GM21390 (cell line): ENCODE measurements around the gene LSP1.
"Not testable (repeated sequence)": the region's sequence is repeated elsewhere in the genome, so short reads cannot be mapped to it uniquely, and the experiment has no call there.

Experiments
- ATAC-seq: cut with Tn5 transposase; IDR thresholded peaks from one replicate; pipeline ENCODE4 v1.9.1; 2021; ENCODE audit not compliant: unreplicated experiment

Gene LSP1

GRCh38 chr11:1875093-1875850 lies 22.4 kb downstream of the LSP1 start:
- no peak for ATAC-seq

GRCh38 chr11:1875851-1876301 lies 23.0 kb downstream of the LSP1 start:
- not testable (repeated sequence) for ATAC-seq

- ATAC-seq = no peak
Observed at GRCh38 chr11:1876361-1877063, 23.6 kb downstream of the LSP1 start.

- ATAC-seq = no peak
Observed at GRCh38 chr11:1877211-1878136, 24.6 kb downstream of the LSP1 start.

GRCh38 chr11:1878137-1879031 lies 25.5 kb downstream of the LSP1 start:
- no peak for ATAC-seq

- no peak for ATAC-seq
Observed at GRCh38 chr11:1879342-1879940, 26.6 kb downstream of the LSP1 start.

GRCh38 chr11:1879941-1880720 lies 27.2 kb downstream of the LSP1 start:
- ATAC-seq = no peak

GRCh38 chr11:1880746-1881441 lies 28.0 kb downstream of the LSP1 start:
- ATAC-seq = no peak

- ATAC-seq = no peak
Observed at GRCh38 chr11:1881442-1882264, 28.8 kb downstream of the LSP1 start.

- ATAC-seq = no peak
Observed at GRCh38 chr11:1882265-1883238, 29.7 kb downstream of the LSP1 start.

GRCh38 chr11:1883346-1884302 lies 30.7 kb downstream of the LSP1 start:
- no peak for ATAC-seq

- no peak for ATAC-seq
Observed at GRCh38 chr11:1884303-1884700, 31.4 kb downstream of the LSP1 start.

GRCh38 chr11:1886551-1886950 lies 33.7 kb downstream of the LSP1 start:
- ATAC-seq = not testable (repeated sequence)

GRCh38 chr11:1887451-1888346 lies 34.8 kb downstream of the LSP1 start:
- ATAC-seq = no peak
